K562 (cell line): ENCODE results near the gene AS3MT. TPM values are rescaled to one million over a fixed set of nuclear protein-coding genes. Genes with fewer than 3 reads are reported as not detected.

Experiments used
- CBFA2T3 ChIP-seq: fragments of 450-650 bp; IDR thresholded peaks from 2 replicates; pipeline ENCODE4 v1.6.1; 2017
- CBX1 ChIP-seq: sonication (generic); IDR thresholded peaks from 2 replicates; pipeline ENCODE4 v1.6.1; 2016; ENCODE audit warnings: antibody characterized with exemption, low read depth, mild to moderate bottlenecking
- CHD4 ChIP-seq: fragments of 200-600 bp; sonication (generic); IDR thresholded peaks from 3 replicates; pipeline ENCODE4 v1.6.1; 2012; ENCODE audit warnings: low read depth, mild to moderate bottlenecking, mixed read lengths, low read length, inconsistent platforms; ENCODE audit not compliant: insufficient read depth, insufficient replicate concordance, poor library complexity, severe bottlenecking
- CREB1 ChIP-seq, 2 experiments: sonication (generic) in 1 of 2; formaldehyde crosslinking in 1 of 2; IDR thresholded peaks; 2 replicates each; pipeline versions ENCODE4 v1.6.1 to v1.8.0; 2012 to 2022; ENCODE audit warnings: inconsistent platforms in 1 of 2, mild to moderate bottlenecking in 1 of 2, missing genetic modification reagents in 1 of 2, moderate library complexity in 1 of 2
- E2F4 ChIP-seq: sonication (generic); formaldehyde crosslinking; IDR thresholded peaks from 2 replicates; pipeline ENCODE4 v1.8.0; 2022; ENCODE audit warnings: mild to moderate bottlenecking, low read depth, missing genetic modification reagents
- EGR1 ChIP-seq: fragments of 450-650 bp; conservative IDR thresholded peaks from 2 replicates; pipeline ENCODE4 v1.6.1; 2017; ENCODE audit warnings: mild to moderate bottlenecking
- ESRRA ChIP-seq: fragments of 450-650 bp; IDR thresholded peaks from 2 replicates; pipeline ENCODE4 v1.6.1; 2014; ENCODE audit warnings: low read depth, mild to moderate bottlenecking, moderate library complexity, borderline replicate concordance
- FOXJ3 ChIP-seq: sonication (generic); formaldehyde crosslinking; IDR thresholded peaks from 2 replicates; pipeline ENCODE4 v1.4.0; 2020; ENCODE audit warnings: mild to moderate bottlenecking, missing genetic modification reagents
- FOXK2 ChIP-seq, 2 experiments: fragments of 450-650 bp; IDR thresholded peaks in 1 of 2; conservative IDR thresholded peaks in 1 of 2; 2 replicates each; pipeline ENCODE4 v1.6.1; 2016; ENCODE audit warnings: low read depth in 2 of 2, mild to moderate bottlenecking in 1 of 2
- HDAC6 ChIP-seq: IDR thresholded peaks from 2 replicates; pipeline ENCODE4 v1.6.1; 2012; ENCODE audit warnings: low read depth, mild to moderate bottlenecking, control low read depth, inconsistent platforms, low read length, moderate library complexity
- IFI16 ChIP-seq: fragments of 250-450 bp; sonication (Bioruptor Pico); IDR thresholded peaks from 2 replicates; pipeline ENCODE4 v2.1.2; 2022; ENCODE audit warnings: mild to moderate bottlenecking, inconsistent platforms
- MTA2 ChIP-seq: fragments of 450-650 bp; IDR thresholded peaks from 2 replicates; pipeline ENCODE4 v1.6.1; 2016; ENCODE audit warnings: low read depth
- NFRKB ChIP-seq: fragments of 450-650 bp; IDR thresholded peaks from 2 replicates; pipeline ENCODE4 v1.6.1; 2016; ENCODE audit warnings: low read depth
- PCBP1 ChIP-seq: fragments of 200-400 bp; formaldehyde crosslinking; IDR thresholded peaks from 2 replicates; pipeline ENCODE4 v1.6.1; 2018; ENCODE audit warnings: mild to moderate bottlenecking, low read depth, low read length; ENCODE audit not compliant: poor library complexity, severe bottlenecking
- RBM39 ChIP-seq: fragments of 200-400 bp; formaldehyde crosslinking; optimal IDR thresholded peaks from 2 replicates; pipeline ENCODE3; 2018; ENCODE audit warnings: low read depth, low read length
- SAFB ChIP-seq: fragments of 200-400 bp; formaldehyde crosslinking; IDR thresholded peaks from 2 replicates; pipeline ENCODE4 v1.6.1; 2017; ENCODE audit warnings: low read depth, low read length, borderline replicate concordance
- SIN3A ChIP-seq, 2 experiments: fragments of 150-350 bp in 1 of 2; IDR thresholded peaks; 2 replicates each; pipeline ENCODE4 v1.6.1; 2011 to 2016; ENCODE audit warnings: borderline replicate concordance in 2 of 2, low read depth in 2 of 2, low read length in 2 of 2, mild to moderate bottlenecking in 2 of 2, moderate library complexity in 2 of 2; ENCODE audit not compliant: control insufficient read depth in 1 of 2
- SMARCC2 ChIP-seq: fragments of 450-650 bp; IDR thresholded peaks from 2 replicates; pipeline ENCODE4 v1.6.1; 2017; ENCODE audit warnings: antibody characterized with exemption, moderate library complexity, mild to moderate bottlenecking, low read depth
- SMC3 ChIP-seq: conservative IDR thresholded peaks from 2 replicates; pipeline ENCODE4 v1.6.1; 2011; ENCODE audit warnings: low read depth, low read length, improper control_type of control experiment; ENCODE audit not compliant: insufficient read depth
- SRF ChIP-seq, 2 experiments: fragments of 250-450, 450-650 bp in 1 of 2; sonication (Bioruptor Pico) in 1 of 2; sonication (generic) in 1 of 2; formaldehyde crosslinking; IDR thresholded peaks; 2 replicates each; pipeline versions ENCODE4 v1.5.0 to v1.5.1; 2020 to 2022; ENCODE audit warnings: mild to moderate bottlenecking in 1 of 2, missing genetic modification reagents in 1 of 2
- TARDBP ChIP-seq: fragments of 450-650 bp; IDR thresholded peaks from 2 replicates; pipeline ENCODE4 v1.6.1; 2016
- YY1 ChIP-seq, 3 experiments: IDR thresholded peaks; 2 replicates each; pipeline ENCODE4 v1.6.1; 2011; ENCODE audit warnings: low read length in 2 of 3, mild to moderate bottlenecking in 2 of 3, moderate library complexity in 2 of 3, borderline replicate concordance in 1 of 3, control low read depth in 1 of 3, low read depth in 1 of 3; ENCODE audit not compliant: insufficient read depth in 3 of 3, insufficient replicate concordance in 2 of 3, control insufficient read depth in 1 of 3, insufficient read length in 1 of 3; ENCODE audit errors: extremely low read depth in 1 of 3
- ZC3H4 ChIP-seq: sonication (generic); formaldehyde crosslinking; IDR thresholded peaks from 2 replicates; pipeline ENCODE4 v1.9.0; 2021; ENCODE audit warnings: missing genetic modification reagents, borderline replicate concordance
- ZKSCAN1 ChIP-seq: fragments of 150-350 bp; IDR thresholded peaks from 2 replicates; pipeline ENCODE4 v1.6.1; 2016; ENCODE audit warnings: low read depth, low read length
- ZNF140 ChIP-seq: fragments of 250-450 bp; sonication (Bioruptor Pico); IDR thresholded peaks from 2 replicates; pipeline ENCODE4 v1.8.0; 2021; ENCODE audit warnings: moderate library complexity, mild to moderate bottlenecking, inconsistent platforms
- ZNF184 ChIP-seq: sonication (generic); formaldehyde crosslinking; IDR thresholded peaks from 2 replicates; pipeline ENCODE4 v1.5.0; 2020; ENCODE audit warnings: missing genetic modification reagents
- ZNF431 ChIP-seq: sonication (generic); formaldehyde crosslinking; IDR thresholded peaks from 2 replicates; pipeline ENCODE4 v1.8.0; 2022; ENCODE audit warnings: mild to moderate bottlenecking, missing genetic modification reagents
- ZNF507 ChIP-seq: conservative IDR thresholded peaks from 2 replicates; pipeline ENCODE4 v1.6.1; 2017; ENCODE audit warnings: missing genetic modification characterization, missing compliant biosample characterization
- ZNF57 ChIP-seq: fragments of 450-650 bp; formaldehyde crosslinking; IDR thresholded peaks from 2 replicates; pipeline ENCODE4 v1.4.0; 2020; ENCODE audit warnings: mild to moderate bottlenecking, moderate library complexity
- polyA plus RNA-seq, 8 experiments: library from polyadenylated mRNA; depleted of rRNA in 4 of 8; stranded (reverse) in 5 of 8; unstranded in 3 of 8; fragments of >200 nt; fragmentation: Nextera tagmentation in 2 of 8; fragmentation: Illumina TruSeq in 1 of 8; extraction: Ambion mirVana in 2 of 8; extraction: Trizol in 1 of 8; gene quantifications; 2 replicates each; pipeline versions ENCODE4 v1.2.1 to v1.2.3, GENCODE V29; 2011 to 2014; ENCODE audit warnings: inconsistent platforms in 1 of 8, missing spikeins in 1 of 8
- total RNA-seq, 7 experiments: library from RNA; depleted of rRNA in 6 of 7; stranded (reverse); fragments of >200 nt in 6 of 7; fragmentation: Illumina TruSeq in 2 of 7; extraction: Trizol in 2 of 7; gene quantifications; 2 replicates each; pipeline versions ENCODE4 v1.2.1 to v1.2.3, GENCODE V29; 2011 to 2021; ENCODE audit warnings: low replicate concordance in 1 of 7

Gene AS3MT
- total and polyA plus RNA-seq, 9 of the 15 experiments (the other 6 are each of a cell fraction or from before 2014, with no cell fraction given) = 0.04 to 0.33 (median 0.19) TPM; not detected in 2

- TF ChIP-seq CHD4 = no peak
- TF ChIP-seq SRF (CRISPR knock-in tag; IDR thresholded peaks at IDR 0.05) = no peak; a peak in 1 of 4 replicates
- no peak for TF ChIP-seq ZKSCAN1
- no peak for TF ChIP-seq ZNF507 (tag)
- TF ChIP-seq SMC3 = no peak
- TF ChIP-seq FOXK2 (conservative IDR thresholded peaks at IDR 0.05 in 1 of 2, IDR thresholded peaks at IDR 0.05 in 1 of 2; ENCODE audit: low read depth in 2 of 2) = peak; percentile 98 to 99
- no peak for TF ChIP-seq CBX1
- peak; percentile 30 for TF ChIP-seq CREB1 (IDR thresholded peaks at IDR 0.05)
- no peak; the same call in 1 of the 2 replicates for TF ChIP-seq CREB1 (CRISPR knock-in tag; IDR thresholded peaks at IDR 0.05)
- TF ChIP-seq FOXJ3 (CRISPR knock-in tag) = no peak
- peak; percentile 30 for TF ChIP-seq EGR1
- TF ChIP-seq NFRKB = no peak
- no peak for TF ChIP-seq CBFA2T3
- TF ChIP-seq ESRRA = no peak
- no peak for TF ChIP-seq ZNF140
- TF ChIP-seq ZNF57 = no peak
- TF ChIP-seq RBM39 = no peak
- peak; percentile 97 to 99 (median 99) for TF ChIP-seq YY1 (IDR thresholded peaks at IDR 0.05; ENCODE audit: borderline replicate concordance in 1 of 3, control insufficient read depth in 1 of 3, extremely low read depth in 1 of 3, insufficient read depth in 3 of 3, insufficient read length in 1 of 3, insufficient replicate concordance in 2 of 3, low read depth in 1 of 3, low read length in 2 of 3)
- TF ChIP-seq SMARCC2 = no peak
- no peak for TF ChIP-seq MTA2
- no peak for TF ChIP-seq ZNF431
- no peak for TF ChIP-seq HDAC6
- peak; percentile 37; the same call in 1 of the 2 replicates for TF ChIP-seq ZC3H4 (CRISPR knock-in tag)
- TF ChIP-seq PCBP1 = peak; percentile 48
- TF ChIP-seq TARDBP = no peak
- TF ChIP-seq IFI16 (CRISPR knock-in tag) = no peak
- no peak for TF ChIP-seq E2F4
- TF ChIP-seq ZNF184 = no peak
- peak; percentile 16 to 17; a peak in 2 of 4 replicates for TF ChIP-seq SIN3A (IDR thresholded peaks at IDR 0.05; ENCODE audit: borderline replicate concordance in 2 of 2, control insufficient read depth in 1 of 2, low read depth in 2 of 2, low read length in 2 of 2)
- TF ChIP-seq SAFB = no peak
These were observed 48.9 kb downstream of the AS3MT start, which contains the start of gene CNNM2 (continued) for GRCh38 chr10:102917962-102918816.
